ENCODE results near the gene SI. TPM values are rescaled to one million over a fixed set of nuclear protein-coding genes. Genes with fewer than 3 reads are reported as not detected.

Gene SI
- total and polyA plus RNA-seq, 4 donors, result not detected

DNA sequence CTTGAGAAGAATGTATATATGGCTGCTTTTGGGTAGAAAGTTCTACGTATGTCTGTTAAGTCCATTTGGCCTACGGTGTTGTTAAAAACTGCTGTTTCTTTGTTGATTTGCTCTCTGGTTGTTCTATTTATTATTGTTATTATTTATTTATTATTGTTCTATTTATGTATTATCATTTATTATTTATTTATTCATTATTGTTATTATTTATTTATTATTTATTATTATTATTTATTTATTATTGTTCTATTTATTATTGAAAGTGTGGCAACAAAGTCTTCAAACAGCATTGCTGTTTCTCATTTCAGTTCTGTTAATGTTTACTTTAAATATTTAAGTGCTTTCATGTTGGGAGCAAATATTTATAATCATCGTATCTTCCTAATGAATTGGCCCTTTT lies 66.7 kb downstream of the SI start:
- DNase-seq (ENCODE audit: low spot score), result no peak
- TF ChIP-seq, protein P1, sequence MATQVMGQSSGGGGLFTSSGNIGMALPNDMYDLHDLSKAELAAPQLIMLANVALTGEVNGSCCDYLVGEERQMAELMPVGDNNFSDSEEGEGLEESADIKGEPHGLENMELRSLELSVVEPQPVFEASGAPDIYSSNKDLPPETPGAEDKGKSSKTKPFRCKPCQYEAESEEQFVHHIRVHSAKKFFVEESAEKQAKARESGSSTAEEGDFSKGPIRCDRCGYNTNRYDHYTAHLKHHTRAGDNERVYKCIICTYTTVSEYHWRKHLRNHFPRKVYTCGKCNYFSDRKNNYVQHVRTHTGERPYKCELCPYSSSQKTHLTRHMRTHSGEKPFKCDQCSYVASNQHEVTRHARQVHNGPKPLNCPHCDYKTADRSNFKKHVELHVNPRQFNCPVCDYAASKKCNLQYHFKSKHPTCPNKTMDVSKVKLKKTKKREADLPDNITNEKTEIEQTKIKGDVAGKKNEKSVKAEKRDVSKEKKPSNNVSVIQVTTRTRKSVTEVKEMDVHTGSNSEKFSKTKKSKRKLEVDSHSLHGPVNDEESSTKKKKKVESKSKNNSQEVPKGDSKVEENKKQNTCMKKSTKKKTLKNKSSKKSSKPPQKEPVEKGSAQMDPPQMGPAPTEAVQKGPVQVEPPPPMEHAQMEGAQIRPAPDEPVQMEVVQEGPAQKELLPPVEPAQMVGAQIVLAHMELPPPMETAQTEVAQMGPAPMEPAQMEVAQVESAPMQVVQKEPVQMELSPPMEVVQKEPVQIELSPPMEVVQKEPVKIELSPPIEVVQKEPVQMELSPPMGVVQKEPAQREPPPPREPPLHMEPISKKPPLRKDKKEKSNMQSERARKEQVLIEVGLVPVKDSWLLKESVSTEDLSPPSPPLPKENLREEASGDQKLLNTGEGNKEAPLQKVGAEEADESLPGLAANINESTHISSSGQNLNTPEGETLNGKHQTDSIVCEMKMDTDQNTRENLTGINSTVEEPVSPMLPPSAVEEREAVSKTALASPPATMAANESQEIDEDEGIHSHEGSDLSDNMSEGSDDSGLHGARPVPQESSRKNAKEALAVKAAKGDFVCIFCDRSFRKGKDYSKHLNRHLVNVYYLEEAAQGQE (IDR thresholded peaks at IDR 0.05), result no peak
- TF ChIP-seq EGR1 (IDR thresholded peaks at IDR 0.05; ENCODE audit: low read depth in 2 of 2) (no peak), TAF1 (conservative IDR thresholded peaks at IDR 0.05) (no peak), GABPA (IDR thresholded peaks at IDR 0.05 in 1 of 2, conservative IDR thresholded peaks at IDR 0.05 in 1 of 2) (no peak), HNF4G (IDR thresholded peaks at IDR 0.05) (no peak), RAD21 (IDR thresholded peaks at IDR 0.05) (no peak), SP1 (IDR thresholded peaks at IDR 0.05) (no peak), YY1 (IDR thresholded peaks at IDR 0.05) (no peak), NR2F2 (IDR thresholded peaks at IDR 0.05) (no peak), RXRA (IDR thresholded peaks at IDR 0.05) (no peak), FOXA1 (IDR thresholded peaks at IDR 0.05) (no peak)
- TF ChIP-seq, protein P2, sequence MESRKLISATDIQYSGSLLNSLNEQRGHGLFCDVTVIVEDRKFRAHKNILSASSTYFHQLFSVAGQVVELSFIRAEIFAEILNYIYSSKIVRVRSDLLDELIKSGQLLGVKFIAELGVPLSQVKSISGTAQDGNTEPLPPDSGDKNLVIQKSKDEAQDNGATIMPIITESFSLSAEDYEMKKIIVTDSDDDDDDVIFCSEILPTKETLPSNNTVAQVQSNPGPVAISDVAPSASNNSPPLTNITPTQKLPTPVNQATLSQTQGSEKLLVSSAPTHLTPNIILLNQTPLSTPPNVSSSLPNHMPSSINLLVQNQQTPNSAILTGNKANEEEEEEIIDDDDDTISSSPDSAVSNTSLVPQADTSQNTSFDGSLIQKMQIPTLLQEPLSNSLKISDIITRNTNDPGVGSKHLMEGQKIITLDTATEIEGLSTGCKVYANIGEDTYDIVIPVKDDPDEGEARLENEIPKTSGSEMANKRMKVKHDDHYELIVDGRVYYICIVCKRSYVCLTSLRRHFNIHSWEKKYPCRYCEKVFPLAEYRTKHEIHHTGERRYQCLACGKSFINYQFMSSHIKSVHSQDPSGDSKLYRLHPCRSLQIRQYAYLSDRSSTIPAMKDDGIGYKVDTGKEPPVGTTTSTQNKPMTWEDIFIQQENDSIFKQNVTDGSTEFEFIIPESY (IDR thresholded peaks at IDR 0.05), result no peak
- TF ChIP-seq, protein P3, sequence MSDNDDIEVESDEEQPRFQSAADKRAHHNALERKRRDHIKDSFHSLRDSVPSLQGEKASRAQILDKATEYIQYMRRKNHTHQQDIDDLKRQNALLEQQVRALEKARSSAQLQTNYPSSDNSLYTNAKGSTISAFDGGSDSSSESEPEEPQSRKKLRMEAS (IDR thresholded peaks at IDR 0.05), result no peak
- Histone ChIP-seq H3K4me1 (ENCODE audit: control insufficient read depth in 4 of 4, insufficient read depth in 4 of 4, low read length in 3 of 4) (no peaks in the 10 kb centered on the region), H3K27ac (ENCODE audit: low read depth in 1 of 2, low read length in 2 of 2) (no peak overlapping the region), H3K9ac (ENCODE audit: low read depth in 1 of 2, low read length in 2 of 2) (no peak overlapping the region), H3K36me3 (ENCODE audit: control insufficient read depth in 4 of 4, insufficient read depth in 3 of 4, low read depth in 1 of 4, low read length in 3 of 4) (no peaks in the 10 kb centered on the region), H3K9me3 (ENCODE audit: control insufficient read depth in 4 of 4, low read length in 3 of 4) (no peaks in the 10 kb centered on the region), H3K4me3 (ENCODE audit: low read depth in 1 of 3, low read length in 3 of 3) (no peak overlapping the region), H3K27me3 (ENCODE audit: control insufficient read depth in 4 of 4, insufficient read depth in 4 of 4, low read length in 3 of 4) (no peaks in the 10 kb centered on the region)
- WGBS, result 93% methylated on average over 3 of the region's 3 CpGs

DNA sequence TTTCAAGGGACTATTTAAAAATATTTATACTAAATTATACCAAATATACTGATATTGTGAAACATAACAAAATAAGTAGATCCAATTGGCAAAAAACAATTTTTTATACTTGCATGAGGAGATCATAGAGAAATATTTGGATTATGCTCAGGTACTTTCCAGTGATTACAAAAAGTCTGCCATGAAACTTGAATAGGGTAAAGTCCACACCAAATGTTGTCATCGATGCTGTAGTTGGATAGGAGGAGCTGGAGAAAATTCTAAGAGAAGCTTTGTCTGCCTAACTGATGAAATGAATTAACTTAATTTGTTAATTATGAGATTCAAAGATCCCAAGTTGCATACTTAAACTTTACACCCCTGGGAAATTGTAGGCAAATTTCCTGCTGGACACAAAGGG lies 93.3 kb downstream of the SI start:
- H3K9me3 ChIP-seq (ENCODE audit: control insufficient read depth in 4 of 4, low read length in 3 of 4), result no peaks in the 10 kb centered on the region
- H3K27me3 ChIP-seq (ENCODE audit: control insufficient read depth in 4 of 4, insufficient read depth in 4 of 4, low read length in 3 of 4), result no peaks in the 10 kb centered on the region
- TF ChIP-seq HNF4G (IDR thresholded peaks at IDR 0.05), result peak; percentile 42
- TF ChIP-seq HNF4A (conservative IDR thresholded peaks at IDR 0.05), result peak; percentile 72 to 80
- no peak for TF ChIP-seq FOXA1 (IDR thresholded peaks at IDR 0.05)
- DNase-seq (ENCODE audit: low spot score), result no peak
- no peaks in the 10 kb centered on the region for H3K36me3 ChIP-seq (ENCODE audit: control insufficient read depth in 4 of 4, insufficient read depth in 3 of 4, low read depth in 1 of 4, low read length in 3 of 4)
- H3K4me3 ChIP-seq (ENCODE audit: low read depth in 1 of 3, low read length in 3 of 3), result no peak overlapping the region
- H3K27ac ChIP-seq (ENCODE audit: low read depth in 1 of 2, low read length in 2 of 2), result no peak overlapping the region
- H3K4me1 ChIP-seq (ENCODE audit: control insufficient read depth in 4 of 4, insufficient read depth in 4 of 4, low read length in 3 of 4), result peaks cover 0 to 3% (median 0%) of the 10 kb centered on the region in 4 donors
- no peak overlapping the region for H3K9ac ChIP-seq (ENCODE audit: low read depth in 1 of 2, low read length in 2 of 2)
- 24% methylated on average over 1 of the region's 1 CpG for WGBS

DNA sequence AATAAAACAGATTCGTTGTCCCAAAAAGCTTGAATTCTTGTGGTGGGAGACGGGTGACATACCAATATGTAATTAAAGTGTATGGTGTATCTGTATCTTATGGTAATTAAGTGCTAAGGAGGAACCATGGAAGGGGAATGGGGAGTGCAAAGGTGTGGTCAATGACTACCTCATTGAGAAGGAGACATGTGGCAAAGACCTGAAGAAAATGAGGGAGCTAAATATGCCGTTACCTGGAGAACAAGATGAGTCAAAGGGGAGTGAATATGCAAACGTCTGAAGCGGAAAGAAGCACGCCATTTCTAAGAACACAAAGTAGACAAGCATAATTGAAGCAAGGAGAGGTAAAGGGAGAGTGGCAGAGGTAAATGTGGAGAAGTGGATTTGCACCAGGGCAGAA lies 115.7 kb downstream of the SI start:
- no peak for DNase-seq (ENCODE audit: low spot score)
- no peak for TF ChIP-seq EGR1 (IDR thresholded peaks at IDR 0.05; ENCODE audit: low read depth in 2 of 2)
- TF ChIP-seq FOXA2 (IDR thresholded peaks at IDR 0.05), result no peak
- TF ChIP-seq, protein P4, sequence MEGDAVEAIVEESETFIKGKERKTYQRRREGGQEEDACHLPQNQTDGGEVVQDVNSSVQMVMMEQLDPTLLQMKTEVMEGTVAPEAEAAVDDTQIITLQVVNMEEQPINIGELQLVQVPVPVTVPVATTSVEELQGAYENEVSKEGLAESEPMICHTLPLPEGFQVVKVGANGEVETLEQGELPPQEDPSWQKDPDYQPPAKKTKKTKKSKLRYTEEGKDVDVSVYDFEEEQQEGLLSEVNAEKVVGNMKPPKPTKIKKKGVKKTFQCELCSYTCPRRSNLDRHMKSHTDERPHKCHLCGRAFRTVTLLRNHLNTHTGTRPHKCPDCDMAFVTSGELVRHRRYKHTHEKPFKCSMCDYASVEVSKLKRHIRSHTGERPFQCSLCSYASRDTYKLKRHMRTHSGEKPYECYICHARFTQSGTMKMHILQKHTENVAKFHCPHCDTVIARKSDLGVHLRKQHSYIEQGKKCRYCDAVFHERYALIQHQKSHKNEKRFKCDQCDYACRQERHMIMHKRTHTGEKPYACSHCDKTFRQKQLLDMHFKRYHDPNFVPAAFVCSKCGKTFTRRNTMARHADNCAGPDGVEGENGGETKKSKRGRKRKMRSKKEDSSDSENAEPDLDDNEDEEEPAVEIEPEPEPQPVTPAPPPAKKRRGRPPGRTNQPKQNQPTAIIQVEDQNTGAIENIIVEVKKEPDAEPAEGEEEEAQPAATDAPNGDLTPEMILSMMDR (IDR thresholded peaks at IDR 0.05; ENCODE audit: low read depth, low read length, missing input control), result no peak
- no peak for TF ChIP-seq HNF4A (conservative IDR thresholded peaks at IDR 0.05)
- no peak for TF ChIP-seq TAF1 (conservative IDR thresholded peaks at IDR 0.05)
- no peak for TF ChIP-seq GABPA (IDR thresholded peaks at IDR 0.05 in 1 of 2, conservative IDR thresholded peaks at IDR 0.05 in 1 of 2)
- TF ChIP-seq YY1 (IDR thresholded peaks at IDR 0.05), result no peak
- TF ChIP-seq HNF4G (IDR thresholded peaks at IDR 0.05), result no peak
- no peak for TF ChIP-seq SP1 (IDR thresholded peaks at IDR 0.05)
- TF ChIP-seq, protein P2 (IDR thresholded peaks at IDR 0.05), result no peak
- TF ChIP-seq FOXA1 (IDR thresholded peaks at IDR 0.05), result no peak
- no peak for TF ChIP-seq JUND (IDR thresholded peaks at IDR 0.05)
- TF ChIP-seq NR2F2 (IDR thresholded peaks at IDR 0.05), result no peak
- TF ChIP-seq, protein P5, sequence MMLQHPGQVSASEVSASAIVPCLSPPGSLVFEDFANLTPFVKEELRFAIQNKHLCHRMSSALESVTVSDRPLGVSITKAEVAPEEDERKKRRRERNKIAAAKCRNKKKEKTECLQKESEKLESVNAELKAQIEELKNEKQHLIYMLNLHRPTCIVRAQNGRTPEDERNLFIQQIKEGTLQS (IDR thresholded peaks at IDR 0.05), result no peak
- TF ChIP-seq RAD21 (IDR thresholded peaks at IDR 0.05), result no peak
- H3K9ac ChIP-seq (ENCODE audit: low read depth in 1 of 2, low read length in 2 of 2), result no peak overlapping the region
- H3K4me3 ChIP-seq (ENCODE audit: low read depth in 1 of 3, low read length in 3 of 3), result no peak overlapping the region
- WGBS, result 82% methylated on average over 6 of the region's 6 CpGs
- no peaks in the 10 kb centered on the region for H3K27me3 ChIP-seq (ENCODE audit: control insufficient read depth in 4 of 4, insufficient read depth in 4 of 4, low read length in 3 of 4)
- H3K27ac ChIP-seq (ENCODE audit: low read depth in 1 of 2, low read length in 2 of 2), result no peak overlapping the region
- H3K36me3 ChIP-seq (ENCODE audit: control insufficient read depth in 4 of 4, insufficient read depth in 3 of 4, low read depth in 1 of 4, low read length in 3 of 4), result no peaks in the 10 kb centered on the region
- no peaks in the 10 kb centered on the region for H3K4me1 ChIP-seq (ENCODE audit: control insufficient read depth in 4 of 4, insufficient read depth in 4 of 4, low read length in 3 of 4)
- H3K9me3 ChIP-seq (ENCODE audit: control insufficient read depth in 4 of 4, low read length in 3 of 4), result no peaks in the 10 kb centered on the region
